HG03135 (cell line): Measurements from ENCODE around the gene CARM1.
"Not testable (repeated sequence)": the region's sequence is repeated elsewhere in the genome, so short reads cannot be mapped to it uniquely, and the experiment has no call there.

ENCODE experiments used
- ATAC-seq: cut with Tn5 transposase; IDR thresholded peaks from one replicate; pipeline ENCODE4 v1.9.1; 2021; ENCODE audit warnings: mild to moderate bottlenecking, moderate library complexity; ENCODE audit not compliant: unreplicated experiment

Gene CARM1

DNA sequence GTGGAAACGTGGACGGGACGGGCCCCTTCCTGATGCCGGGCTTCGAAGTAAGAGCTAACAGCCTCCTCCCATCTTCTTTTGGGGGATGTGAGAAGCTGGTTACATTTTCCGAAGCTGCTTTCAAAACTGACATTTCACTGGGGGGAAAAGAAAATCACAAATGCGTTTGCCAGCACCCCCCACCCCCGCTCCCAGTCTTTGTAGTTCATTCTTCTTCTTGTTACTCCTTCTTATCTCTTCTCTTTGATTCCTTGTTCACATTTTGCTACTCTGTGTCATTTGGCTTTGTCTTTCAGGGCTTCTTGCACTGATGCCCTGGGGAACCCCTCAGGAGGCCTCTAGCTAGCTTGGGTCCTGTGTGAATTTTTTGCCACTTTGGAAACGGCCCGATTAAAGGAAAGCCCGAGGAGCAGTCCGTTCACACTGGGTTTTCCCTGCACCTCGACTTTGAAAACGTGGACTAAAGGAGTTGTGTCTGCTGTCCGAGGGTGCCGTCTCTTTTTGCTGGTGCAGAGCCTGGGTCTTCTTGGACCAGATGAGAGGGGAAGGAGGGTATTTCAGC, 1.3 kb downstream of the CARM1 start:
- ATAC-seq = no peak

DNA sequence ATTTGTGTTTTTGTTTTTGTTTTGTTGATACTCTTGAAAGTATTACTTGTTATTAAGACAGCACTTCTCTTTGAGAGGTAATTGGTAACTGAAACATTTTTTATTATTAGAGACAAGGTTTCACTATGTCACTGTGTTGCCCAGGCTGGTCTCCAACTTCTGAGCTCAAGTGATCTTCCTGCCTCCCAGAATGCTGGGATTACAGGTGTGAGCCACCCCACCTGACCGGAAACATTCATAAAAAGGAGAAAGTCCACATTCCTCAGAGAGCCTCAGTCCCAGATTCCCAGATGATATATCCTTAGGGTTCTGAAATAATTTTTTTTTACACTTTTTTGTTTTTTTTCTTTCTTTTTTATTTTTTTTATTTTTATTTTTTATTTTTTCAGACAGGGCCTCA, 2.7 kb downstream of the CARM1 start:
- ATAC-seq = no peak

DNA sequence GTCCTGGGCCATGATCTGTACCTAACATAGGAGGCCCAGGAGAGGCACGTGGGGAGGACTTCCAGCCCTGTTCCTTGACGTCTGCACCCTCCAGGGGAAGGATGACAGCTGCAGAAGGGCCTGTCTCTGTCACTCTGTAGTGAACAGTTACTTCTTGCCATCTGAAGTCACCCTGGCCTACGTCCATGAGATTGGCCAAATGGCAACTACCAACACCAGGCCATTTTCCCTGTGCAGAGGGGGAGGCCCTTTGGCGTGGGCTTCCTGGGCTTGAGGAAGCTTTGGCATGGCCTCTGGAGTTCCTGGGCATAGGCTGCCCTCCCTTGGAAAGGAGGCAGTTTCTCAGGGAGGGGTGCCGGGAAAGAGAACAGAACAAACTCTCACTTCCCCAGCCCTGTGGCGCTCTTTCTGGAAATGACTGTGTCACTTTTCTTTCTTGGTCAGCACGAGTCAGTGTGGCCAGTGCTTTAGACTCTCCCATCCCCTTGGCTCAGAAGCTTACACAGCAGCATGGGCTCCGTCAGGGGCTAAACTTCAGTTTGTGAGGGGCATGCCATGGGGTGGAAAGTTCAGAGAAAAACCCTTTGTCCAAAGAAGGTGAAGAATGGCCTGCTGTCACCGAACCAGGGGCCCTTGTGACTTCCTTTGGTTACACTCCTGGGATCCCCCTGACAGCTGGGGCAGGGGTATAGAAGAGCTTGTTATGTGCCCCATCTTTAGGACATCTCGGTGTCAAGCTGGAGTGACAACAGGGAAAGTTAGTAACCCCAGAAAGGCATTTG, 5.3 kb downstream of the CARM1 start:
- peak; percentile 44 for ATAC-seq

DNA sequence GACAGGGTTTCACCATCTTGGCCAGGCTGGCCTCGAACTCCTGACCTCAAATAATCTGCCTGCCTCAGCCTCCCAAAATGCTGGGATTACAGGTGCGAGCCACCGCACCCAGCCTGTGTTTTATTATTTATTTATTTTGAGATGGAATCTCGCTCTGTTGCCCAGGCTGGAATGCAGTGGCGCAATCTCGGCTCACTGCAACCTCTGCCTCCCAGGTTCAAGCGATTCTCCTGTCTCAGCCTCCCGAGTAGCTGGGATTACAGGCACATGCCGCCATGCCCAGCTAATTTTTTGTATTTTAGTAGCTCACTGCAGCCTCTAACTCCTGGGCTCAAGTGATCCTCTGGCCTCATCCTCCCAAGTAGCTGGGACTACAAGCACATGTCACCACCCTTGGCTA, 6.3 kb downstream of the CARM1 start:
- not testable (repeated sequence) for ATAC-seq

DNA sequence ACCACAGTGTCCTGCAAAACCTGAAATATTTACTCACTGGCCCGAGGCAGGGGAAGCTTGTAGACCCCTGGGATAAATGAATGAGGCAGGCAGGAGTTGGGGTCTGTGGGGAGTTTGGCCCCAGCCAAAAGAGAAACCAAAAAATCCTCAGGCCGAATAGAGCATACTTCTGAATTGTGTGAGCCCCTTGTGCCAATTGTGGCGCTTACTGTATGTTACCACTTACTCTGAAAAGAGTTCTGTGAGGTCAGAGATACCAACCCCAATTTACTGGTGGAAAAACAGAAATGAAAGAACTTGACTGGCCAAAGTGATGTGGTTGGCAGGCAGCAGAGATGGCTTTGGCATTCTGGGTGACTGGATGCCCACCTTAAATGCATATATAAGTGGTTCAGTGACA, 6.9 kb downstream of the CARM1 start:
- no peak for ATAC-seq

DNA sequence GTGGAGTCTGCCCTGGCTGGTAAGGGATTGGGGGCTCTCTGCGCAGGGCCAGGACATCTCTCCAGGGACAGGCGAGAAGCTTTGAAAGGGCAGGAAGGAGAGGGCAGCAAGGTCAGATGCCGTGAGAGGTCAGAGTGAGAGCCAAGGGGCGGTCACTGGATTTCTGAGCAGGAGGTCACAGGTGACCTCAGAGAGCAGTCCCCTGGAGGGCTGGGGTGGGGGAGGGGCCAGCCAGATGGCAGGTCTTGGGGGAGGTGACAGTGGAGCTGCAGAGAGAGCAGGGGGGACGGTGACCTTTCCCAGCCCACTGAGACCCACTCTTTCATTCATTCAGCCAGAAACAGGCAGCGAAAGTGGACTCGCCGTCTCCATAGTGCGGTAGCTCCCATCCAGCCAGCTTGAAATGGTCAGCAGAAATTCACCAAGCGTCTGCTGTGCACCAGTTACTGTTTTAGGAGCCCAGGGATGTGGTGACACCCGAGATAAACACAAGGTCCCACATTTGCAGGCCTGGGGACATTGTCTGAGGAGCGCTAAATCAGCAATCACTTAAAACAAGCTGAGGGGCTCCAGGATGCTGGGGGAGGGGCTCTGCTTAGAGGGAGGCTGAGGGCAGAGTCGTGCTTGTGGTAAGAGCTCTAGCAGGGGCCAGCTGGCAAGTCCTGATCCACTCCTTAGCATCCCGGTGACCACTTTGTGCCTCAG, 10.2 kb downstream of the CARM1 start:
- no peak for ATAC-seq

DNA sequence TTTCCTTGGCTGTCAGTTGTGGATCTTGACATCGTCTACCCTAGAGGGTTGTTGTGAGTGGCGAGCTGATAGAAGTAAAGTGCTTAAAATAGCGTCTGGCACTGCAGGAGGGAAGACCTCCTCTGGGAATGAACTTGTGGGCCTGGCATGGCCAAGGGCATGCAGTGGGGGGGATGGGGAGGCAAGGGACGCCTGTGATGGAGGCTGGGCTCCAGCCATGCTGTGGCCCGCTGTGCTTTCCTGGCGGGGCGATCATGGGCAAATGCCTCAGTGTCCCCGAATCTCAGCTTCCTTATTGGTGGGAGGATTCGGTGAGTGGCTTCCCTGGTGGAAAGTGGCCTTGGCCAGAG, 10.7 kb downstream of the CARM1 start:
- ATAC-seq = no peak

DNA sequence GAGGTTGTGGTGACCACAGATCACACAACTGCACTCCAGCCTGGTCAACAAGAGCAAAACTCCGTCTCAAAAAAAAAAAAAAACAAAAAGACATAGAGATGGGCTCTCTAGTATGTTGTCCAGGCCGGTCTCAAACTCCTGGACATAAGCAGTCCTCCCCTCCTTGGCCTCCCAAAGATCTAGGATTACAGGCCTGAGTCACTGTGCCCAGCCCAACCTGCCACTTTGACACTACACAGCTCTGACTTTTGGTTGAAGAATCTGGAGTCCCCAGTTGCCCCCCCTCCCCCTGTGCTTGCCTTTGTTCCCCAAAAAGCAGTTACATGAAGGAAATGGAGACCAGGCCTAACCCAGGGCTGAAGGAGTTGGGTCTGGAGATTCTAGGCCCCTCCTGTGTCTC, 12.9 kb downstream of the CARM1 start:
- ATAC-seq = no peak

DNA sequence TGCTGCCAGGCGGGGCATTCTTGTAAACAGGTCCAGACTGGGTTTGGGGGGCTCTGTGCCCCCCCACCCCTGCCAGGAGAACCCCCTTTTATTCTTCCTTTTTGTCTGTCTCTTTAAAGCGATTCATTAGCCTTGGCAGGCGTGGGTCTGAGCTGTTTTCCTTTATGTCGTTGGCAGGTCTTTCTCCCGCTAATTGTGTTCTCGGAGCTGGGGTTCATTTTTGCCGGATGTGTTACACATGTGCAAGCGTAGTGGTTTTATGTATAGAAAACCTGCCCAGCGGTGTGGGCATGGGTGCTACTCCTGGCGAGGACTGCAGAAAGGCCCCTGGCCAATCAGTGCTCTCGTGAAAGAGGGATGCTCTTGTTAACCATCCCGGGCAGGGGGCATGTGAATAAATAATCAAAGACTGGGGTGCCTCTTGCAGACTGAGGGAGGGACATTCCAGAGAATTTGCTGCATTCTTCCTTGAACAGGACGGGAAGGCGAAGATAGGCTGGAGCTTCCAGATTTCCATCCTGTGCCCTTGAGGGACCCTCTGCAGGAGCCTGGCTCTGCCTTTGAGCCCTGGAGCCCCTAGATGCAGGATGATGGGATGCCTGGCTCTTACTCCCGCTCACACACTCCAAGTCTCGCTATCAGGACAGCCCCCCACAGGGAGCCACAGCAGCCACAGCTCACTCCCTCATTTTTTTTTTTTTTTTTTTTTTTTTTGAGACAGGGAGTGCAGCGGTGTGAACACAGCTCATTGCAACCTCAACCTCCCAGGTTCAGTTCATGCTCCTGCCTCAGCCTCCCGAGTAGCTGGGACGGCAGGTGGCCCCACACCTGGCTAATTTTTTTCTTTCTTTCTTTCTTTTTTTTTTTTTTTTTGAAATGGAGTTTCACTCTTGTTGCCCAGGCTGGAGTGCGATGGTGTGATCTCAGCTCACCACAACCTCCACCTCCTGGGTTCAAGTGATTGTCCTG, 14.1 kb downstream of the CARM1 start:
- ATAC-seq = no peak

DNA sequence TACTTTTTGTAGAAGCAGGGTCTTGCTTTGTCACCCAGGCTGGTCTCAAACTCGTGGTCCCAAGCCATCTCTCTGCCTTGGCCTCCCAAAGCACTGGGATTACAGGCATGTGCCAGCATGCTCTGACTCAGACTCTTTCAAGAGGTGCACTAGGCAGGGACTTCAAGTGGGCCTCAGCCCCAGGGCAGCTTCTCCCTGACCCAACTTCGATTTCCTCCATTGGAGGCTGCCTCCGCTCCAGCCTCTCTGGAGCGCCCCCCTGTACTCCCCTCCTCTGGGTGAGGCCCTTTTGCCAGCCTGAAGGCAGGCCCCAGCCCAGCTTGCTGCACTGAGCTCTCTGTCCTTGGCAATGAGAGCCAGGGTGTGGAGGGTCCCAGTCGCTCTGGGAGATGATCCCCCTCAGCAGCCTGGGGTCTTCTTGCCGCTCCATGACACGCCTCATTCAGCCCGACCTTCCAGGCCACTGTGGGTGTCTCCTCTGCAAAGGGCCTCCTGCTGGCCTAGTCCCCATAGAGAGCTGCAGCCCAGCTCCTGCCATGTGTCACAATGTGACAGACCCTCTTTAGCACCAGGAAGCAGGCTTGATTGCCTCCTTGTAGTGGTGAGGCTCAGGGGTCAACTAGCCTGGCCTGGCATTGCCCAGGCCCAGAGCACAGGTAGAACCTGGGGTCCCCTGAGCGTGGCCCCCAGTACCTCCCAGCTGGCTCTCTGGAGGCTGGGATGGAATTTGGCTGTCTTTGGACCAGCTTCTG, 16.4 kb downstream of the CARM1 start:
- ATAC-seq = no peak

DNA sequence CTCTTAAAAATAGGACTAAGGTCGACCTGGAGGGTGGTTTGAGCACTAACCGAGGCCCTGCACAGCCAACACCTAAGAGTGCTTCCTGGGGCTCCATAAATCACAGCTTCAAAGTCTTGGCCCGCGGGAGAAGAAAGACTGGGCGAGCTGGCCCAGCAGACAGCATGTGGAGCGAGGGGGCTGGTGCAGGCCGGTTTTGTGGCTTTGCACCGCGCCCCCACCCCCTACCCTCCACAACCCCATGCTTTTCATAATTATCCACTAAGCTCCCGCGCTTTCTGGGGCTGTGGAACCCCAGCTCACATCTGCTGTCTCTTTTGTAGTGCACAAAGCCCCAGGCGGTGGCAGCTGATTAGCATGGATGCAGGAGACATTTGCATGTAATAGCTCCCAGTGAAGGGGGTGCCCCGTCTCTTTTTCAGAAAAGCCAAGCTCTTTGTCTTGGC, 17.1 kb downstream of the CARM1 start:
- ATAC-seq = no peak

DNA sequence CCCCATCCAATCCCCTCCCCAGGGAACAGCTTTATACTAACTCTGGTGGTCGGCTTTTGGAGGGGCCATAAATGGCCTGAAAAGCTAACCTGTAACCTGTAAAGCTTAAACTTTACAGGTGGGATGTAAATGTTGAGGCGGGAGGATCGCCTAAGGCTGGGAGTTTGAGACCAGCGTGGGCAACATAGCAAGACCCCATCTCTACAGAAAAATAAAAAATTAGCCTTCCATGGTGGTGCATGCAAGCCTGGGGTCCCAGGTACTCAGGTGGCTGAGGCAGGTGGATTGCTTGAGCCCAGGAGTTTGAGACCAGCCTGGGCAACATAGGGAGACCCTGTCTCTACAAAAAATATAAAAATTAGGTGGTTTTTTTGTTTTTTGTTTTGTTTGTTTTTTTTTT, 18.5 kb downstream of the CARM1 start:
- no peak for ATAC-seq

DNA sequence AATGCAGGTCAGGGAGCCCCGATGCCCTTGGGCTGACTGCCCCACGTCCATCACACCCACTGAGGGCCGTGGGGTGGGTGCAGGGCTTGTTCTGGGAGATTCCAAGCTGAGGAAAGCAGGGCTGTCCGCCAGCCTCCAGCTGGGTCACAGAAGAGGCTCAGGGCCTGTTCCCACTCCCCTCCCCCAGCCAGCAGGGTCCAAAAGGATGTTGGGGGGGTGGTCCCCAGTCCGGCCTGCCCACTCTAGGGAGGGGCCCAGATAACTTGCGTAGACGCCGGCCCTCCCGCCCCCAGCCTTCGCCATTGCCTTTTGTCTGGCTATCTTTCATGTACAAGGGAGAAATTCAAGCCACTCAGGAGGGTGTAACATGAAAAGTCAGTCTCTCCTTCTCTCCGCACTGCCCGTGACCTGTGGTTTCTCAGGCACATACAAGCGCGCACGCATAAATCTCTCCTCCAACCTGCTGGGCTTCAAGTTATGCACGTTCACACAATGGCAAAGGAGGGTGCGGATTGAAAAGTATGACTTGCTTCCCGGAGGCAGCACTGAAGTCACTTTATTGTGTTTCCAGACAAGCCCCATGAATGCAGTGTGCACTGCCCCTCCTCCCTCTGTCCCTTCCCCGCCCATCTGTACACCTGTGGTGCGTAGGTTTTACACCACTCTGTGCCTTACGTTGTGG, 20.2 kb downstream of the CARM1 start:
- ATAC-seq = no peak

DNA sequence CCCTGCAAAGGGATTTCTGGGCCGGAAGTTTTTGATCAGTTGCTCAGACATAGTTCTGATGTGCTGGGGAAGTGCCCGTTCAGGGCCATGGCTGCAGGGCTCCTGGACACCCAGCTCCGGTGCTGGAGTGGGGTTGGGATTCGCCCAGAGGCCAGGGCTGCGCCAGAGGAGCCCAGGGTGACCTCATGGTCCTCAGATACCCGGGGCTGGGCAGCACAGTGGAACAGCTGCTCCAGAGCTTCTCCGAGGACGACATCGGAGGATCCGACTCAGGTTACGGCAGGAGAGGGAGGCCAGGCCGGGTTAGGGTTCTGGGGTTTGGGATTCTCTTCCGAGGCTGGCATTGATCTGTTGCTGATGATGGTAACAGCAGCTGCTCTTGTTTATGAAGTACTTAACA, 20.9 kb downstream of the CARM1 start:
- no peak for ATAC-seq

DNA sequence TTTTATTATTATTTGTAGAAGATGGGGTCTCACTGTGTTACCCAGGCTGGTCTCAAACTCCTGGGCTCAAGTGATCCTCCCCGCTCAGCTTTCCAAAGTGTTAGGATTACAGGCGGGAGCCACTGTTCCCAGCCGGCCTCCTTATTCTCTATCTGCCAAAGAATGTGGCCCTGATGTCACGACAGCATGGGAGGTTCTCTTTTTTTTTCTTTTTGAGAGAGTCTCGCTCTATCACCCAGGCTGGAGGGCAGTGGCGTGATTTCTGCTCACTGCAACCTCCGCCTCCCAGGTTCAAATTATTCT, 23.5 kb downstream of the CARM1 start:
- ATAC-seq = no peak

DNA sequence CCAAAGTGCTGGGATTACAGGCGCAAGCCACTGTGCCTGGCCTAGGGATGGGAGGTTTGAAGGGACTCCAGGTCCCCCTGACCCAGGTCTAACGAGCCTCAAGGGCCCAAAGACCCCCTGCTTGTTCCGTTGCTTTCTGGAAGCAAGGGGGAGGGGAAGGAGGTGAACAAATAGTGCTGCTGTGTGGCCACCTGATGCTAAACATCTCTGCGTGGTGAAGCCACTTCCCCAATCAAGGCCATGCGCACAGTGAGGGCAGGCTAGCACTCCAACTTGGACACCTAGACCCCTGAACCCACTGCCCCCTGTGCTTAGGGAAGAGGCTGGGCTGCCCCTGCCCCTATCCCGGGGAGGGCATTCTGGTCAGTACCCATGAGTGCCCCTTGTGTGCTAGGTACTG, 24.0 kb downstream of the CARM1 start:
- no peak for ATAC-seq

DNA sequence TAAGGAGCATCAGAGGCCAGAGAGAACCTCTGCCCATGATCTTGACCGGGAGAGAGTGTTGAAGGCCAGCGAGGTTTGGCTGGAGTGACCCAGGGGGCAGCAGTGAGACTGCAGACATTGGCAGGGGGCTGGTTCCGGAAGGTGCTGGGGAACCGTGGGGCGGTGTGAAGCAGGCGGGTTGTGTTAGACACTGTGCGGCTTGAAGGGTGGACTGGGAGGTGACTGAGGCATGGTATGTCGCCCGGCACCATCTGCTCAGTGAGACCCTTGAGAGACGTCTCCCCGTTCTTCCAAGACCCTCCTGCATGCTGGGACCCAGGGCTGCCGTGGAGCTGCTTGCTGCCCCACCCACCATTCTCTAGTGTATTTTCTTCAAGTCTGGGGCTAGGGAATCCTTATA, 24.6 kb downstream of the CARM1 start:
- no peak for ATAC-seq

DNA sequence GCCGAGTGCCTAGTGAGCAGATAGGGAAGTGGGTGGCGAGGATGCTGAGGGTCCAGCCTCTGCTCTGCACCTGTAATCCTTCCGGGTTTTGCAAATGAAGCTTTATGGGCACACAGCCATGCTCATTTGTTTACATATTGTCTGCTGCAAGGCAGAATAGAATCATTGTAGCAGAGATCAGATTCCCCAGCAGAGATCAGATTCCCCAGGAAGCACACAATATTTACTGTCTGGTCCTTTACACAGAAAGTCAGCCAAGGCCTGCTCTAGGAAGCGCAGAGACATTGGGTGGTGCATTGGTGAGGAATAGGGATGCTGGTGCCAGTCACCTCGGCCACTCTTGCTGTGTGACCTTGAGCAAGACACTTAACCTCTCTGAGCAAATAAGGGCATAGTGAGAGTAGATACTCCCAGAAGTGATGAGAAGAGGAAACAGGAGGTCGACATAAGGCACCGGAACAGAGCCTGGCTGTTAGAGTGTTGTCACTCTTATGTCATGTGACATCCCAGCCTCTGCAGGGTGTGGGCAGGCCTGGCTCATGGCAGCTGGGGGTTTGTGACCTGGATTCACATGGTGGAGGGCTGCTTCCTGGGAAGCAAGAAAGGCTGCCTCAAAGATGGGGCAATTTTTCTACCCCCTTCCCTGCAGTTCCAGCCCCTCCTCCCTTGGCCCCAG, 25.6 kb downstream of the CARM1 start:
- ATAC-seq = no peak

DNA sequence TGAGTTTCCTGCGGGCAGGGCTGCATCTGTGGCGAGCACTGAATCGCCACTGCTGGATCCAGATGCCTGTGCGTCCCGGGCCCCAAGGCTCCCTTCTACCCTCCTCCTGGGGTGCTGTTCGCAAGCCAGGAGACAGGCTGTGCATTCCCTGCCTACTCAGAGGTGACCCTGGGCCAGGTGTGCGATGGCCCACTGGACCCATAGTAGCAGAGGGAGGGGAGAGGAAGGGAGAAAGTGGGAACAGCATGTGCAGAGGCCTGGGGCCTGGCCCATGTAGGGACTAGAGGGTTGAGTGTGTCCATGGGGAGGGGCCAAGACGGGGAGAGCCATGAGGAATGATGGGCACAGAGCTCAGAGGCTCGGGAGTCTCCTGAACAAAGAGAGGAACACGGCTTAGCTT, 27.3 kb downstream of the CARM1 start:
- no peak for ATAC-seq
